ENCODE measurements around the gene RAPGEF6.
A peak's percentile ranks its signal among the peaks of the same experiment; 100 is the strongest.
"Not testable (repeated sequence)": the region's sequence is repeated elsewhere in the genome, so short reads cannot be mapped to it uniquely, and the experiment has no call there.

Gene RAPGEF6

GRCh38 chr5:131417240-131417869, 217.7 kb downstream of the RAPGEF6 start:
- peak; percentile 83 to 86 for DNase-seq

- no peak for DNase-seq
These were observed 218.3 kb downstream of the RAPGEF6 start for GRCh38 chr5:131416729-131417128.

- peak in 1 of 2 experiments; percentile 18 for DNase-seq
These were observed 221.1 kb downstream of the RAPGEF6 start for GRCh38 chr5:131413605-131414559.

- DNase-seq, result no peak
These were observed 227.9 kb downstream of the RAPGEF6 start for GRCh38 chr5:131406975-131407638.

DNA sequence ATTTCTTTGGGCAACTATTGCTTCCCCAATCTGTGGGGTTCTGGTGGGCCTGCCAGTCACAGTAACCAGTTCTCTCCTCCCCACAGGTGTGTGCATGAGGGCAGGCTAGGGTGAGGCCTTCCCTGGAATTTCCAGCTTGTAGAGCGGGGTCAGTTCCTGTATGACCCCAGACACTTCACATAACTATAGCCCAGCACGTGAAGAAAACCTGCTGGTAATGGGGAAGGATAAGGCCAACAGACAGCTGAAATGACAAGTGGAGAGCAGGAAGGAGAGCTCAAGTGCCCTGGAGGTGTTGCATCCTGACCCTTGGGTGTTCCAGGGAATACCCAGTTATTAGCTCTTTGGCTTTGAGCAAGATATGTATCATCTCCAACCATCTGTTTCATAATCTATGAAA, 229.0 kb downstream of the RAPGEF6 start:
- DNase-seq, result no peak

DNA sequence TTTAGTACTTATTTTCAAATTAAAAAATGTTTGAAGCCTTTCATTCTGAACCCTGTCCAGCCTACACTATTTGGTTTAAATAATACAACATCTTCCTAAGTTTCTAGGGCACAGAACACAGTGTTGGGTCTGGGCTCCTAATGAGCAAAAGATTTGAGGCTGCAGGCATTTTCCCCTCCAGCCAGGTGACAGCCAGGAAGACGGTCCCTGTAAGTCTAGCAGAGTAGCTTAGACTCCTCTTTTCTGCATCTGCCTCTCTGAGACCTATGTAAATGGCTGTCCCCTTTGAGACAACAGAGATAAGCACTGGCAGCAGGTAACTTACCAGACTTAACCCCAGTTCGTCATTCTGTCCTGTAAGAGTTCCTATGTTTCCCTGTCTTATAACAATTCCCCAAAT, 229.4 kb downstream of the RAPGEF6 start:
- no peak for DNase-seq

GRCh38 chr5:131400585-131400984, 234.4 kb downstream of the RAPGEF6 start:
- no peak for DNase-seq

DNA sequence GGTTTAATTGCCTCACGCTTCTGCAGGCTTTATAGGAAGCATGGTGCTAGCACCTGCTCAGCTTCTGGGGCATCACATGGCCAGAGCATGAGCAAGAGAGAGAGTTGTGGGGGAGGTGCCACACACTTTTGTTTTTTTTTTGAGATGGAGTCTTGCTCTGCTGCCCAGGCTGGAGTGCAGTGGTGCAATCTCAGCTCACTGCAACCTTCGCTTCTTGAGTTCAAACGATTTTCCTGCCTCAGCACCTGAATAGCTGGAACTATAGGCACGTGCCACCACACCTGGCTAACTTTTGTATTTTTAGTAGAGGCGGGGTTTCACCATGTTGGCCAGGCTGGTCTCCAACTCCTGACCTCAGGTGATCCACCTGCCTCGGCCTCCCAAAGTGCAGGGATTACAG, 236.0 kb downstream of the RAPGEF6 start:
- not testable (repeated sequence) for DNase-seq

GRCh38 chr5:131396630-131397273, 238.3 kb downstream of the RAPGEF6 start:
- DNase-seq, result no peak

GRCh38 chr5:131396015-131396414, 239.0 kb downstream of the RAPGEF6 start:
- DNase-seq, result no peak

GRCh38 chr5:131394128-131394527, 240.9 kb downstream of the RAPGEF6 start:
- DNase-seq, result peak; percentile 30 to 35

- no peak for DNase-seq
These were observed 241.5 kb downstream of the RAPGEF6 start for GRCh38 chr5:131393498-131393968.

DNA sequence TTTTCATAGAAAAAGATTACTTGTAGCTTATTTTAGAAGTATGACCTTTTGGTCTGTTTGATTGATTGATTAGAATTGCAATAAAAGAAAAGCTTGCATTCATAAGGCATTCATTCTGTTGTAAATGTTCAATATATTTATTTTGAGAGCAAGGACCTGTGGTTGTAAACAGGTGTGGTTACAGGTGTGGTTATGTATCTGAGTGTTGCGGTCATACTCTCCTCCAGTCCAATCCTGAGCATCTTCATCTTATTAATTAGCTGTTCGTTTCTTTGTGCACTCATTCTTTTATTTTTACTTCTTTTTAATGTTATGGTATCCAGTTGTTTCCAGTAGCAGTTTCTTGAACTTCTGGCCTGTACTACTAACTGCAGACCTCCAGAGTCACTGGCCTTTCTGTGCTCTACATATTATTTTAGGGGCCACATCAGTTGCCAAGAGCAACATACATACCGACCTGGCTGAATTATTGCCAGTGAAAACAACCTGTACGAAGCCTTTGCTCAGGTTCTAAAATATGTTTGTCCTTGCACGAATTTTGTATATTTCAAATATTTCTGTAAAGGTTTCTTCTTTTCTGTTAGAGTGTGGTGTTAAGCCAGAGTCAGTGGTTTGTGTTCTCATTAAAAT, 242.4 kb downstream of the RAPGEF6 start:
- no peak for DNase-seq

- DNase-seq, result no peak
These were observed 245.2 kb downstream of the RAPGEF6 start for GRCh38 chr5:131389869-131390265.

DNA sequence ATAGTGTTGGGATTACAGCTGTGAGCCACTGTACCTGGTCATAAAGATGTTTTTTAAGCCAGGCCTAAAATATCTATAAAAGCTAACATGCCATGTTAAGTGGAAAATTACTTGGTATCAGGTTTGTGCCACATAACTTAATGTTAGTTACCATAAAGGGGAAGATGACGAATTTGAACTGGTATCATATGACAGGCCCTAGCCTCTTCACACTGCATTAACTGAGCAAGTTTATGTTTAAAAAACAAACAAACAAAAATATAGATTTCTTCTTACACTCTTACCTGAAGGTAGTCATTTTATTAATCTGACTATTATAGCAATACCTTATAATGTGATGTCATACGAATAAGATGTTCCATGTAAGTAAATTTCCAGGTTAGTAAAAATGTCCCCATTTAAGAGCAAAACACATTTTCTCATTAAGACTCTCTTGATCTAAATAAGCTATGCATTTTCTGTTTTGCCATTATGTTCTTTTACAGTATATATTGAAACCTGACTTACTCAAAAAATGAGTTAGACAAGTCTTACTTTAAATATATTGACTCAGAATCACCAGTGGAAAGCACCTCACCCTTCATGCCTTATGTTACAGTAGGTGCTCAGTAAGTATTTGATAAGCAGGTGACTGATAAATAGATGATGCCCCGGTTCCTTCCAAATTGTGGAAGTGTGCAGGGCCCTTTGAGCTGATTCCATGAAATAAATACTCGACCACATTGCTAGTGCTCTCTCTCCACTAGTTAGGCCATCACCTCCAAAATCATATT, 245.7 kb downstream of the RAPGEF6 start:
- no peak for DNase-seq

DNA sequence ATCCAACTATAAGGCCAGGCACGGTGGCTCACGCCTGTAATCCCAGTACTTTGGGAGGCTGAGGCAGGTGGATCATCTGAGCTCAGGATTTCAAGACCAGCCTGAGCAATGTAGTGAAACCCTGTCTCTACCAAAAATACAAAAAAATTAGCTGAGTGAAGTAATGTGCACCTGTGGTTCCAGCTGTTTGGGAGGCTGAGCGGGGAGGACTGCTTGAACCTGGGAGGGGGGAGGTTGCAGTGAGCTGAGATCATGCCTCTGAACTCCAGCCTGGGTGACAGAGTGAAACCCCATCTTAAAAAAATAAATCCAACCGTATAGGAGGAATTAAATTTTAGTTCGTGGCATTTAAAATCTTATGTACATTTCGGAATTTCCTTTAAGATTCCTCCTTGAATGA, 247.8 kb downstream of the RAPGEF6 start:
- DNase-seq, result no peak

DNA sequence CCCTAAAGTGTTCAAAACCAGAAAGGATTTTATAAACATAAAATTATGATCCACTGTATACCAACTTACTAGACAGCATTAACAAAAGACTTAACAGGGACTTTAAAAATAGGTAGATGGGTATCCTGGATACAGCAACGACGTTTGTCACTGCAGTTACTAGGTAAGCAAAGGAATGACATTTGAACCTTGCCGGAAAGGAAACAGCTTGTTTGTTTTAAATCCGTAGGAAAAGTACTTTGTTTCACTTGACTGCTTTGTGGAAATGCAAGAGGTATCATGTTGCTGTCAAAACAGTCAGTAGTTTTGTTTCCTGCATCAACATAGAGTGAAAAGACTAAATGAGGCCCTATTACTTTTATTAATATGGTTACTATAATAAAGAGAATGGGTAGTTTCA, 248.2 kb downstream of the RAPGEF6 start:
- no peak for DNase-seq

DNA sequence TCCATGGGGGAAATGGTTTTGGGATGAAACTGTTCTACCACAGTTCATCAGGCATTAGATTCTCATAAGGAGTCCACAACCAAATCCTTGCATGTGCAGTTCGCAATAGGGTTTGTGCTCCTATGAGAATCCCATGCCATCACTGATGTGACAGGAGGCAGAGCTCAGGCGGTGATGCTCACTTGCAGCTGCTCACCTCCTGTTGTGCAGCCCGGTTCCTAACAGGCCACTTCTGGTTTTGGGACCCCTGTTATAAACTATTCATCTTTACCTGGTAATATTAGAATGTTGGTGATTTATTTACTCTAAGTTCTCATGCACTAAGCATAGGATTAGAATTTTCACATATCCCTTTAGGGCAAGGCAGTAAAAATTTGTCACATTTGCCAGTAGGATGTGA, 248.9 kb downstream of the RAPGEF6 start:
- no peak for DNase-seq

GRCh38 chr5:131384616-131385214, 250.3 kb downstream of the RAPGEF6 start:
- DNase-seq, result peak; percentile 45 to 53

DNA sequence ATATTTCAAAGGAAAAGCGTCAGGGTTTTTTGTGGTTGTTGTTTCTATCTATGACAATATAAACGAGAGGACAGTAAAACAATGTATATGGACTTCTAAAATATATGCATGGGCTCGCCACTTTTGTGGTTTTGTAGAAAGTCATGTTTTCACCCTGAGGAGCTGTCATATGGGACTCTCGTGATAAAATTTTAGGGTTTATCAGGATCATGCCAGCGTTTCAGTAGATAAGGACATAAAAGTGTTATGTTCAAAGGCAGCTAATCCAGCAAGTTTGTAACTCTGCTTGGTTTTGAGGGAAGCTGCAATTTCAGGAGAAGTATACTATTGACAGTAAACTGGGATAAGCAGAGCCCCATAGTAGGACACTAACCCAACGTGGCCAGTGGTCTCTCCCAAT, 250.9 kb downstream of the RAPGEF6 start:
- DNase-seq, result no peak

All from activated CD4-positive, alpha-beta T cell treated with anti-CD3 and anti-CD28 coated beads, Interleukin-2, amount 50 U/mL, for 4 hours (primary cell).